Gastroesophageal sphincter (tissue), 4 donors: Measurements from ENCODE around the gene MASP2. TPM values are rescaled to one million over a fixed set of nuclear protein-coding genes. Genes with fewer than 3 reads are reported as not detected.
A peak's percentile ranks its signal among the peaks of the same experiment; 100 is the strongest.
"Not testable (repeated sequence)": the region's sequence is repeated elsewhere in the genome, so short reads cannot be mapped to it uniquely, and the experiment has no call there.

Source experiments
- ATAC-seq: fragments of 150-250 bp; one replicate; pipeline ENCODE4 v1.9.1; 2016; ENCODE audit warnings: mild to moderate bottlenecking, moderate library complexity
- H3K27ac ChIP-seq, 4 donors: fragments of 200-600 bp; sonication (generic) in 3 of 4; 1 replicate in 3 of 4; 2 replicates in 1 of 4; pipeline ENCODE4 v1.5.1; 2016 to 2019
- H3K27me3 ChIP-seq: fragments of 200-600 bp; sonication (generic); one replicate; pipeline ENCODE4 v1.5.1; 2019
- H3K36me3 ChIP-seq, 2 donors: fragments of 200-600 bp; sonication (generic); one replicate each; pipeline ENCODE4 v1.5.1; 2019; ENCODE audit warnings: control low read depth in 1 of 2
- H3K4me1 ChIP-seq, 3 donors: fragments of 200-600 bp; sonication (generic); 1 replicate in 2 of 3; 2 replicates in 1 of 3; pipeline ENCODE4 v1.5.1; 2016 to 2019; ENCODE audit warnings: control low read depth in 2 of 3
- H3K4me3 ChIP-seq, 2 donors: fragments of 200-600 bp; sonication (generic); one replicate each; pipeline ENCODE4 v1.5.1; 2019; ENCODE audit warnings: mild to moderate bottlenecking in 1 of 2, moderate library complexity in 1 of 2
- H3K9me3 ChIP-seq, 3 donors: fragments of 200-600 bp; sonication (generic); one replicate each; pipeline ENCODE4 v1.5.1; 2017 to 2019; ENCODE audit warnings: control low read depth in 2 of 3
- CTCF ChIP-seq, 4 experiments: fragments of 200-600 bp in 2 of 4; fragments of 450-650 bp in 2 of 4; sonication (generic) in 1 of 4; IDR thresholded peaks; one replicate each; pipeline ENCODE4 v1.5.1; 2017 to 2019; ENCODE audit warnings: antibody characterized with exemption in 4 of 4, mild to moderate bottlenecking in 2 of 4, moderate library complexity in 2 of 4
- EP300 ChIP-seq: sonication (generic); formaldehyde crosslinking; IDR thresholded peaks from one replicate; pipeline ENCODE4 v1.6.1; 2017; ENCODE audit warnings: antibody characterized with exemption, mild to moderate bottlenecking
- POLR2A ChIP-seq, 2 donors: fragments of 450-650 bp; IDR thresholded peaks; one replicate each; pipeline ENCODE4 v1.6.1; 2017; ENCODE audit warnings: antibody characterized with exemption in 2 of 2, mild to moderate bottlenecking in 2 of 2, moderate library complexity in 1 of 2
- POLR2AphosphoS5 ChIP-seq: sonication (generic); formaldehyde crosslinking; IDR thresholded peaks from one replicate; pipeline ENCODE4 v1.6.1; 2017; ENCODE audit warnings: antibody characterized with exemption
- WGBS, 2 donors: methylation state at CpG; one replicate each; pipeline ENCODE4 v1.1.5; 2018; ENCODE audit warnings: low coverage in 1 of 2; 5-methylcytosine and 5-hydroxymethylcytosine counted together
- total RNA-seq, 4 donors: library from RNA; depleted of rRNA; stranded (reverse); fragments of >200 nt; gene quantifications; one replicate each; pipeline ENCODE4 v1.1.0, GENCODE V29; 2016

The MASP2 gene
- total RNA-seq, 4 donors from 2014 or later = 0.13 TPM; not detected in 3

DNA sequence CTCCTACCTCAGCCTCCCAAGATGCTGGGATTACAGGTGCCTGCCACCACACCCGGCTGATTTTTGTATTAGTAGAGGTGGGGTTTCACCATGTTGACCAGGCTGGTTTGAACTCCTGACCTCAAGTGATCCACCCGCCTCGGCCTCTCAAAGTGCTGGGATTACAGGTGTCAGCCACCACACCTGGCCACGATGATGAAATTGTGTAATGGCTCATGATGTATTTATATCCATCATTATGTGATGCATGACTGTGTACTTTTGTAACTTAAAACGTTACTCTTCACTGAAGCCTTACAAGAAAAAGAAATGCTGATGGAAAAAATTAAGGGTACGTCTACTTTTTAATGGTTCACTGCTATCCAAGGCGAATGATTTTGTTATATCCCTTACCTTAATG lies 27.1 kb downstream of the MASP2 start:
- WGBS, 2 donors = 86 to 91% methylated on average over 3 to 6 of the region's 7 CpGs
- no peak for ATAC-seq
- H3K4me1 ChIP-seq = peaks cover 0 to 54% (median 1%) of the 10 kb centered on the region in 3 donors

GRCh38 chr1:11019358-11019757 lies 27.7 kb downstream of the MASP2 start:
- H3K4me3 ChIP-seq, H3K27me3 ChIP-seq, H3K9me3 ChIP-seq, H3K27ac ChIP-seq, ATAC-seq: not testable (repeated sequence)
- whole genome bisulfite sequencing, 2 donors = 75% methylated on average over 8 of the region's 8 CpGs; no CpG with 5 or more reads in 1 of the 2 donors
- peaks cover 0 to 54% (median 7%) of the 10 kb centered on the region in 3 donors for H3K4me1 ChIP-seq
- H3K36me3 ChIP-seq = peaks cover 15 to 100% of the 10 kb centered on the region in 2 donors

More for the DNA sequence above, 27.1 kb downstream of the MASP2 start:
- no peak overlapping the region for H3K4me3 ChIP-seq
- TF ChIP-seq POLR2AphosphoS5 (no peak), EP300 (no peak), CTCF (IDR thresholded peaks at IDR 0.05) (no peak), POLR2A (IDR thresholded peaks at IDR 0.05) (no peak)
- H3K27ac ChIP-seq = no peak overlapping the region
- H3K9me3 ChIP-seq = no peaks in the 10 kb centered on the region
- no peaks in the 10 kb centered on the region for H3K27me3 ChIP-seq
- H3K36me3 ChIP-seq = peaks cover 15 to 100% of the 10 kb centered on the region in 2 donors

GRCh38 chr1:11013160-11013531 lies 33.9 kb downstream of the MASP2 start:
- Histone ChIP-seq H3K27ac (peak overlapping the region; percentile 92 to 98 (median 96)), H3K4me3 (peak overlapping the region; percentile 72 to 96), H3K36me3 (peaks cover 0 to 47% of the 10 kb centered on the region in 2 donors), H3K9me3 (no peaks in the 10 kb centered on the region), H3K27me3 (no peaks in the 10 kb centered on the region), H3K4me1 (peaks cover 4 to 59% (median 20%) of the 10 kb centered on the region in 3 donors)
- TF ChIP-seq CTCF (IDR thresholded peaks at IDR 0.05) (no peak), POLR2AphosphoS5 (no peak), EP300 (no peak), POLR2A (IDR thresholded peaks at IDR 0.05) (no peak)
- ATAC-seq = no peak
- WGBS, 2 donors = 2 to 3% methylated on average over 8 of the region's 11 CpGs

DNA sequence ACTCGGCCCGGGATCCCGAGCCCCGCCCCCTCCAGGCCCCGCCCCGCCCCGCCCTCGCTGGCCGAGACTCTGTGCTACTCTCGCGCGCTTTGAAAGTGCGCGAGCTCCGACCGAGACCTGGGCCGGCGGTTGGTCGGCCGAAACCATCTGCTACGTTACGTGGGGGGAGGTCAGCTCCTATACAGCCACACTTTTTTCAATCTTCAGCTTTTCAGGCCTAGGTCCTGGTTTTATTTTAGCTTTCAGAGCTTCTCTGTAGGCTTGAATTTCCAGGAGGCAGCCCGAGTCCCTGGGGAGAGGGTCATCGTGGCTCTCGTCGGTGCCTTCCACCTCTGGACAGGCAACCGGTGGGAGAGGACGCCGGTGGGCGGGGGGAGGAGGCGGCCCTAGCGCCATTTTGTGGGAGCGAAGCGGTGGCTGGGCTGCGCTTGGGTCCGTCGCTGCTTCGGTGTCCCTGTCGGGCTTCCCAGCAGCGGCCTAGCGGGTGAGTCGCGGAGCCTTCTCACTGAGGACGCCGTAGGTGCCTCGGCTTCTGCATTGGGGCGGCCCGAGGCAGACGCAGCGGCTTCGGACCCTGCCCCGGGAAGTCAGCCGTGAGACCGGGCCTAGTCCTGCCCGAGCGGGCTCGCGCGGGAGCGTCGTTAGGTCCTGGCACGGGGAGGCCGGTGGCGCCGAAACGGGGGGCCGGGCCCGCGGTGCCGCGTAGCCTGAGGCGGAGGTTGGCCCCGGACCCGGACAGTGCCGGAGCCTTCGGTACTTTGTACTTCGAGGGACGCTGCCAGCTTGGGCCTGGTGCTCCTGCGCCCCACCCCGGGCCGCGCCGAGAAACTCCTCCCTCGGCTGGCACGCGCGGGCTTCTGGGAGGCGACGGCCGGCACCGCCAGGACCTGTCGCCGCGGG lies 34.5 kb downstream of the MASP2 start, which contains the start of gene TARDBP:
Gene TARDBP (plus strand): TSS at position 395 of the 900 bp plus-strand sequence. CDS start 1,074 bp downstream, outside the sequence.
- 20% methylated on average over 1 of the region's 94 CpGs; no CpG with 5 or more reads in 1 of the 2 donors for WGBS, 2 donors
- peak; percentile 95 for ATAC-seq
- Histone ChIP-seq H3K36me3 (peaks cover 0 to 41% of the 10 kb centered on the region in 2 donors), H3K27ac (peak within 1 kb of the TSS; percentile 92 to 98 (median 96)), H3K9me3 (no peaks in the 10 kb centered on the region), H3K4me3 (peak within 1 kb of the TSS; percentile 72 to 96), H3K4me1 (peaks cover 4 to 53% (median 20%) of the 10 kb centered on the region in 3 donors), H3K27me3 (no peaks in the 10 kb centered on the region)
- TF ChIP-seq POLR2AphosphoS5 (peak; percentile 93), EP300 (no peak), CTCF (IDR thresholded peaks at IDR 0.05) (no peak), POLR2A (IDR thresholded peaks at IDR 0.05) (peak; percentile 87 to 92)

DNA sequence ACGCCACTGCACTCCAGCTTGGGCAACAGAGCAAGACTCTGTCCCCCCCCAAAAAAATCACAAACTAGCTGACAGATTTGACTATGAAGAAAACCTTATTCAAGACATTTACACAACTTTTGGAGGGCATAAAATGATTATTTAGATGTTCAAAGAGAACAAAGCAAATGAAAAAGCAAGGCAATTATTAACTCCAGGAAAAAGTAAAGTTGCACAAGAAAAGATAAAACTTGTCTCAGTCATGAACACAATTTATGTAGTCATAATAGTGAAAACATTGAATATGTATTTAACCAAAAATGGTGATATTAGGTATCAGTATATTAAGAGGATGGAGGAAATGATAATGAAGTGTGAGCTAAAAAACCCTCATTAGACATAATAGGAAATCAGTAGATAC lies 46.5 kb downstream of the MASP2 start:
- 80 to 100% methylated on average over 1 of the region's 1 CpG for WGBS, 2 donors
- Histone ChIP-seq H3K27me3 (no peaks in the 10 kb centered on the region), H3K36me3 (no peaks in the 10 kb centered on the region), H3K27ac (no peak overlapping the region), H3K9me3 (peaks cover 0 to 4% (median 0%) of the 10 kb centered on the region in 3 donors), H3K4me3 (no peak overlapping the region), H3K4me1 (no peaks in the 10 kb centered on the region)
- no peak for TF ChIP-seq POLR2AphosphoS5
- TF ChIP-seq POLR2A (IDR thresholded peaks at IDR 0.05) = no peak
- no peak for TF ChIP-seq CTCF (IDR thresholded peaks at IDR 0.05)
- no peak for TF ChIP-seq EP300
- ATAC-seq = no peak
